HEK293 (cell line): ENCODE measurements around the gene CLK2.

ENCODE experiments used
- PATZ1 ChIP-seq: fragments of 450-650 bp; formaldehyde crosslinking; IDR thresholded peaks from 2 replicates; pipeline ENCODE4 v1.5.1; 2016; ENCODE audit warnings: missing biosample characterization, missing genetic modification characterization
- SALL2 ChIP-seq: fragments of 450-650 bp; formaldehyde crosslinking; IDR thresholded peaks from 2 replicates; pipeline ENCODE4 v1.5.0; 2017; ENCODE audit warnings: missing biosample characterization, mild to moderate bottlenecking, missing genetic modification characterization, borderline replicate concordance
- ZBTB21 ChIP-seq: fragments of 450-650 bp; formaldehyde crosslinking; IDR thresholded peaks from 2 replicates; pipeline ENCODE4 v1.5.1; 2017; ENCODE audit warnings: missing biosample characterization, missing genetic modification characterization
- ZFHX2 ChIP-seq: fragments of 450-650 bp; formaldehyde crosslinking; conservative IDR thresholded peaks from 2 replicates; pipeline ENCODE4 v1.5.1; 2016; ENCODE audit warnings: missing biosample characterization, missing genetic modification characterization
- ZNF398 ChIP-seq: fragments of 450-650 bp; formaldehyde crosslinking; IDR thresholded peaks from 2 replicates; pipeline ENCODE4 v1.5.1; 2017; ENCODE audit warnings: missing biosample characterization, missing genetic modification characterization
- ZNF596 ChIP-seq: fragments of 450-650 bp; IDR thresholded peaks from 2 replicates; pipeline ENCODE4 v1.5.0; 2018; ENCODE audit warnings: missing biosample characterization, mild to moderate bottlenecking, missing genetic modification characterization, moderate library complexity
- TF ChIP-seq, protein P1 (sequence below): fragments of 450-650 bp; formaldehyde crosslinking; IDR thresholded peaks from 2 replicates; pipeline ENCODE4 v1.5.1; 2016; ENCODE audit warnings: missing biosample characterization, missing genetic modification characterization
- TF ChIP-seq, protein P2 (sequence below): fragments of 450-650 bp; formaldehyde crosslinking; IDR thresholded peaks from 2 replicates; pipeline ENCODE4 v1.5.1; 2016; ENCODE audit warnings: missing biosample characterization, missing genetic modification characterization
- TF ChIP-seq, protein P3 (sequence below): fragments of 450-650 bp; formaldehyde crosslinking; IDR thresholded peaks from 2 replicates; pipeline ENCODE4 v1.5.1; 2016; ENCODE audit warnings: missing biosample characterization, missing genetic modification characterization
- TF ChIP-seq, protein P4 (sequence below): fragments of 450-650 bp; formaldehyde crosslinking; IDR thresholded peaks from 2 replicates; pipeline ENCODE4 v1.5.1; 2016; ENCODE audit warnings: missing biosample characterization, missing genetic modification characterization, low read depth

DNA sequence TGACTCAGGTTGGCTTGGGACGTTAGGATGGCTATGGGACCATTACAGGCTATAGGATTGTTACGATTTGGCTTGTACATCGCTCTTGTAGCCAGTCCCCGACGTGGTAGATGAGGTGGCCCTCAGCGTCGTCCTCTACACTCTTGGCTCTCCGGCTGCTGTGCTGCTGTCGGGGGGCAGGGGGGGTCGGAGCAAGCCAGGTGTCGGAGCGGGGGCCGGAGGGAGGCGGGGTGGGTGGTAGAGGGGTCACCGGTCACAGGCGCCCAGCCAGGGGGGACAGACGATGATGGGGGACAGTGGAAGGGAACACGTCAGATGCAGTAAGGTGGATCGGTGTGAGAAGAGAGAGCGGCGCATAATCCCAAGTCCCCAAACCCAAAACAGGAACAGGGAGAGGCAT lies 4.7 kb downstream of the CLK2 start:
- TF ChIP-seq ZBTB21 (tag by site-specific recombination) (no peak), PATZ1 (tag by site-specific recombination) (no peak), ZFHX2 (no peak), ZNF398 (tag by site-specific recombination) (no peak), ZNF596 (tag by site-specific recombination) (no peak), SALL2 (tag by site-specific recombination) (no peak)
- TF ChIP-seq, protein P1, sequence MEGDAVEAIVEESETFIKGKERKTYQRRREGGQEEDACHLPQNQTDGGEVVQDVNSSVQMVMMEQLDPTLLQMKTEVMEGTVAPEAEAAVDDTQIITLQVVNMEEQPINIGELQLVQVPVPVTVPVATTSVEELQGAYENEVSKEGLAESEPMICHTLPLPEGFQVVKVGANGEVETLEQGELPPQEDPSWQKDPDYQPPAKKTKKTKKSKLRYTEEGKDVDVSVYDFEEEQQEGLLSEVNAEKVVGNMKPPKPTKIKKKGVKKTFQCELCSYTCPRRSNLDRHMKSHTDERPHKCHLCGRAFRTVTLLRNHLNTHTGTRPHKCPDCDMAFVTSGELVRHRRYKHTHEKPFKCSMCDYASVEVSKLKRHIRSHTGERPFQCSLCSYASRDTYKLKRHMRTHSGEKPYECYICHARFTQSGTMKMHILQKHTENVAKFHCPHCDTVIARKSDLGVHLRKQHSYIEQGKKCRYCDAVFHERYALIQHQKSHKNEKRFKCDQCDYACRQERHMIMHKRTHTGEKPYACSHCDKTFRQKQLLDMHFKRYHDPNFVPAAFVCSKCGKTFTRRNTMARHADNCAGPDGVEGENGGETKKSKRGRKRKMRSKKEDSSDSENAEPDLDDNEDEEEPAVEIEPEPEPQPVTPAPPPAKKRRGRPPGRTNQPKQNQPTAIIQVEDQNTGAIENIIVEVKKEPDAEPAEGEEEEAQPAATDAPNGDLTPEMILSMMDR (tag by site-specific recombination): no peak
- TF ChIP-seq, protein P2, sequence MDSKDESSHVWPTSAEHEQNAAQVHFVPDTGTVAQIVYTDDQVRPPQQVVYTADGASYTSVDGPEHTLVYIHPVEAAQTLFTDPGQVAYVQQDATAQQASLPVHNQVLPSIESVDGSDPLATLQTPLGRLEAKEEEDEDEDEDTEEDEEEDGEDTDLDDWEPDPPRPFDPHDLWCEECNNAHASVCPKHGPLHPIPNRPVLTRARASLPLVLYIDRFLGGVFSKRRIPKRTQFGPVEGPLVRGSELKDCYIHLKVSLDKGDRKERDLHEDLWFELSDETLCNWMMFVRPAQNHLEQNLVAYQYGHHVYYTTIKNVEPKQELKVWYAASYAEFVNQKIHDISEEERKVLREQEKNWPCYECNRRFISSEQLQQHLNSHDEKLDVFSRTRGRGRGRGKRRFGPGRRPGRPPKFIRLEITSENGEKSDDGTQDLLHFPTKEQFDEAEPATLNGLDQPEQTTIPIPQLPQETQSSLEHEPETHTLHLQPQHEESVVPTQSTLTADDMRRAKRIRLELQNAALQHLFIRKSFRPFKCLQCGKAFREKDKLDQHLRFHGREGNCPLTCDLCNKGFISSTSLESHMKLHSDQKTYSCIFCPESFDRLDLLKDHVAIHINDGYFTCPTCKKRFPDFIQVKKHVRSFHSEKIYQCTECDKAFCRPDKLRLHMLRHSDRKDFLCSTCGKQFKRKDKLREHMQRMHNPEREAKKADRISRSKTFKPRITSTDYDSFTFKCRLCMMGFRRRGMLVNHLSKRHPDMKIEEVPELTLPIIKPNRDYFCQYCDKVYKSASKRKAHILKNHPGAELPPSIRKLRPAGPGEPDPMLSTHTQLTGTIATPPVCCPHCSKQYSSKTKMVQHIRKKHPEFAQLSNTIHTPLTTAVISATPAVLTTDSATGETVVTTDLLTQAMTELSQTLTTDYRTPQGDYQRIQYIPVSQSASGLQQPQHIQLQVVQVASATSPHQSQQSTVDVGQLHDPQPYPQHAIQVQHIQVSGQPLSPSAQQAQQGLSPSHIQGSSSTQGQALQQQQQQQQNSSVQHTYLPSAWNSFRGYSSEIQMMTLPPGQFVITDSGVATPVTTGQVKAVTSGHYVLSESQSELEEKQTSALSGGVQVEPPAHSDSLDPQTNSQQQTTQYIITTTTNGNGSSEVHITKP (tag by site-specific recombination): no peak
- TF ChIP-seq, protein P3, sequence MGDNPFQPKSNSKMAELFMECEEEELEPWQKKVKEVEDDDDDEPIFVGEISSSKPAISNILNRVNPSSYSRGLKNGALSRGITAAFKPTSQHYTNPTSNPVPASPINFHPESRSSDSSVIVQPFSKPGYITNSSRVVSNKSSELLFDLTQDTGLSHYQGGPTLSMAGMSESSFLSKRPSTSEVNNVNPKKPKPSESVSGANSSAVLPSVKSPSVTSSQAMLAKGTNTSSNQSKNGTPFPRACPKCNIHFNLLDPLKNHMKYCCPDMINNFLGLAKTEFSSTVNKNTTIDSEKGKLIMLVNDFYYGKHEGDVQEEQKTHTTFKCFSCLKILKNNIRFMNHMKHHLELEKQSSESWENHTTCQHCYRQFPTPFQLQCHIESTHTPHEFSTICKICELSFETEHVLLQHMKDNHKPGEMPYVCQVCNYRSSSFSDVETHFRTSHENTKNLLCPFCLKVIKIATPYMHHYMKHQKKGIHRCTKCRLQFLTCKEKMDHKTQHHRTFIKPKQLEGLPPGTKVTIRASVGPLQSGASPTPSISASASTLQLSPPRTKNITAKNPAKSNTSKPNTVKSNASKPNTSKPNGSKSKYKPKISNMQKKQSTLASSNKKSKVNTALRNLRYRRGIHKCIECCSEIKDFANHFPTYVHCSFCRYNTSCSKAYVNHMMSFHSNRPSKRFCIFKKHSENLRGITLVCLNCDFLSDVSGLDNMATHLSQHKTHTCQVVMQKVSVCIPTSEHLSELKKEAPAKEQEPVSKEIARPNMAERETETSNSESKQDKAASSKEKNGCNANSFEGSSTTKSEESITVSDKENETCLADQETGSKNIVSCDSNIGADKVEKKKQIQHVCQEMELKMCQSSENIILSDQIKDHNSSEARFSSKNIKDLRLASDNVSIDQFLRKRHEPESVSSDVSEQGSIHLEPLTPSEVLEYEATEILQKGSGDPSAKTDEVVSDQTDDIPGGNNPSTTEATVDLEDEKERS: no peak
- TF ChIP-seq, protein P4, sequence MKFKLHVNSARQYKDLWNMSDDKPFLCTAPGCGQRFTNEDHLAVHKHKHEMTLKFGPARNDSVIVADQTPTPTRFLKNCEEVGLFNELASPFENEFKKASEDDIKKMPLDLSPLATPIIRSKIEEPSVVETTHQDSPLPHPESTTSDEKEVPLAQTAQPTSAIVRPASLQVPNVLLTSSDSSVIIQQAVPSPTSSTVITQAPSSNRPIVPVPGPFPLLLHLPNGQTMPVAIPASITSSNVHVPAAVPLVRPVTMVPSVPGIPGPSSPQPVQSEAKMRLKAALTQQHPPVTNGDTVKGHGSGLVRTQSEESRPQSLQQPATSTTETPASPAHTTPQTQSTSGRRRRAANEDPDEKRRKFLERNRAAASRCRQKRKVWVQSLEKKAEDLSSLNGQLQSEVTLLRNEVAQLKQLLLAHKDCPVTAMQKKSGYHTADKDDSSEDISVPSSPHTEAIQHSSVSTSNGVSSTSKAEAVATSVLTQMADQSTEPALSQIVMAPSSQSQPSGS (tag by site-specific recombination): no peak
